ENCODE data around the gene HMGN5.

The HMGN5 gene

GRCh38 chrX:81205551-81205950 lies 3.8 kb upstream of the HMGN5 start:
- Histone ChIP-seq H3K4me1 (ENCODE audit: control insufficient read depth, insufficient read depth, low read length) (no peaks in the 10 kb centered on the region), H3K27me3 (ENCODE audit: control insufficient read depth, insufficient read depth, low read length) (no peaks in the 10 kb centered on the region), H3K9me3 (replicated peaks; ENCODE audit: low read length) (no peaks in the 10 kb centered on the region), H3K4me2 (ENCODE audit: low read length) (no peak overlapping the region), H3K9ac (ENCODE audit: low read depth, low read length) (no peak overlapping the region), H3K4me3 (ENCODE audit: low read length) (no peak overlapping the region), H3K36me3 (ENCODE audit: insufficient read depth, low read length) (no peaks in the 10 kb centered on the region)

GRCh38 chrX:81202943-81203342 lies 1.2 kb upstream of the HMGN5 start:
- Histone ChIP-seq H3K9ac (ENCODE audit: low read depth, low read length) (peak overlapping the region; percentile 90), H3K9me3 (replicated peaks; ENCODE audit: low read length) (no peaks in the 10 kb centered on the region), H3K4me1 (ENCODE audit: control insufficient read depth, insufficient read depth, low read length) (no peaks in the 10 kb centered on the region), H3K4me3 (ENCODE audit: low read length) (peak overlapping the region; percentile 79), H3K36me3 (ENCODE audit: insufficient read depth, low read length) (no peaks in the 10 kb centered on the region), H3K4me2 (ENCODE audit: low read length) (peak overlapping the region; percentile 74), H3K27me3 (ENCODE audit: control insufficient read depth, insufficient read depth, low read length) (no peaks in the 10 kb centered on the region)

- peak overlapping the region; percentile 79 for H3K4me3 ChIP-seq (ENCODE audit: low read length)
- no peaks in the 10 kb centered on the region for H3K4me1 ChIP-seq (ENCODE audit: control insufficient read depth, insufficient read depth, low read length)
- no peaks in the 10 kb centered on the region for H3K36me3 ChIP-seq (ENCODE audit: insufficient read depth, low read length)
- no peaks in the 10 kb centered on the region for H3K27me3 ChIP-seq (ENCODE audit: control insufficient read depth, insufficient read depth, low read length)
- peak overlapping the region; percentile 90 for H3K9ac ChIP-seq (ENCODE audit: low read depth, low read length)
- peak overlapping the region; percentile 74 for H3K4me2 ChIP-seq (ENCODE audit: low read length)
- no peaks in the 10 kb centered on the region for H3K9me3 ChIP-seq (replicated peaks; ENCODE audit: low read length)
Observed at GRCh38 chrX:81202456-81202819, 725 bp upstream of the HMGN5 start.

DNA sequence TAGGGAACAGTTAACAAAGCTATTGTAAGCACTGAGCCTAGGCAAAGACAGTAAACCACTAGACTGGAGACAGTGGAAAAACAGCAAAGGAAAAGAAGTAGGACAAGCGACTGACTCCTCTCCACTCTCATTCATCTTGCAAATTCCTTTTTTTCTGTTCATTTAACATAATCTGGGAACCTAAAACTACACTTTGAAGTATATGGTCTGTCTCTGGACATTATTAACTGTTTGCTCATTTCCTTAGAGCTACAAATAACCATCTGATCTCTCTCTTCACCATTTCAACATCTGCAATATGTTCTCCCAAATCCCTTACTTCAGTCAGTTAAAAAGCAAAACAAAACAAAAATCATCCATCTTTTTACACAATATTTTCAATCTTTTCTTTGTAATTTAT lies 642 bp downstream of the HMGN5 start:
- Histone ChIP-seq H3K4me3 (ENCODE audit: low read length) (peak overlapping the region; percentile 79), H3K9ac (ENCODE audit: low read depth, low read length) (peak overlapping the region; percentile 90)

DNA sequence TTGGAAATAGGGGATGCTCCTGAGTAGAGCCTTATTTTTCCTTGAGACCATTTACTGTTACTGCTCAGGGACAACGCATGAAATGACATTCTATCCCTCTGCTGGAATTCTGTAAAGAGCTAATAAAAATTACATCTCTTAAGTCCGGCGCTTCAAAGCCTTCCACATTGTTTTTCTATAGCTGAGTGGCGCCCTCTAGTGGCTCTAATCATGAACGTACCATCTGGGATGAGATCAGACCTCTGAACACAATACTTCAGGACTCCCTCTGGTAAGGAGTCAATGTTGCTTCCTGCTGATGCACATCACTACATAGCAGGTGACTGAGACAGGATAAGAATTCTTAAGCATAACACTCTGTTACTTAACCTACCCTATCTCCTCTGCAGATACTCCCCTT lies 6.0 kb downstream of the HMGN5 start:
- Histone ChIP-seq H3K9me3 (replicated peaks; ENCODE audit: low read length) (no peaks in the 10 kb centered on the region), H3K9ac (ENCODE audit: low read depth, low read length) (no peak overlapping the region), H3K4me3 (ENCODE audit: low read length) (no peak overlapping the region), H3K36me3 (ENCODE audit: insufficient read depth, low read length) (no peaks in the 10 kb centered on the region), H3K27me3 (ENCODE audit: control insufficient read depth, insufficient read depth, low read length) (no peaks in the 10 kb centered on the region), H3K4me2 (ENCODE audit: low read length) (no peak overlapping the region), H3K4me1 (ENCODE audit: control insufficient read depth, insufficient read depth, low read length) (no peaks in the 10 kb centered on the region)

More for the DNA sequence above, 642 bp downstream of the HMGN5 start:
- Histone ChIP-seq H3K27me3 (ENCODE audit: control insufficient read depth, insufficient read depth, low read length) (no peaks in the 10 kb centered on the region), H3K4me1 (ENCODE audit: control insufficient read depth, insufficient read depth, low read length) (no peaks in the 10 kb centered on the region), H3K9me3 (replicated peaks; ENCODE audit: low read length) (no peaks in the 10 kb centered on the region), H3K36me3 (ENCODE audit: insufficient read depth, low read length) (no peaks in the 10 kb centered on the region), H3K4me2 (ENCODE audit: low read length) (peak overlapping the region; percentile 74)

- Histone ChIP-seq H3K27me3 (ENCODE audit: control insufficient read depth, insufficient read depth, low read length) (no peaks in the 10 kb centered on the region), H3K36me3 (ENCODE audit: insufficient read depth, low read length) (no peaks in the 10 kb centered on the region), H3K9me3 (replicated peaks; ENCODE audit: low read length) (no peaks in the 10 kb centered on the region), H3K4me3 (ENCODE audit: low read length) (no peak overlapping the region), H3K4me1 (ENCODE audit: control insufficient read depth, insufficient read depth, low read length) (no peaks in the 10 kb centered on the region), H3K9ac (ENCODE audit: low read depth, low read length) (no peak overlapping the region), H3K4me2 (ENCODE audit: low read length) (no peak overlapping the region)
Observed at GRCh38 chrX:81195259-81195658, 6.5 kb downstream of the HMGN5 start.

DNA sequence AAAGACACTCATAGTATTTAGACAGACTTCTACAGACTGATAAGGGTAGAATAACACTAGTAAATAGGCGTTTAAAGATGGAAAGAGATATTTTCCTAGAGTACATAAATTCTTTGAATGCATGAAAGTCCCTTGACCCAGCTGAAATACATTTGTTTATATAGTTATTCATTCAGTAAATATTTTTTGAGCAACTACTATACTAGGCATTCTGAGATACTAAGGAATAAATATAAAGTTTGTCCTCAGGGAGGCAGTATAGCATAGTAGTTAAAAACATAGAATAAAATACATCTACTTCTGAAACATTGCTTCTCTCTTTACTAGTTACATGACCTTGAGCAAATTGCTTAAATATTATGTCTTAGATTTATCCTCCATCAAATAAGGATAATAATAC lies 27.4 kb downstream of the HMGN5 start:
- H3K27me3 ChIP-seq (ENCODE audit: control insufficient read depth, insufficient read depth, low read length) = no peaks in the 10 kb centered on the region
- H3K9ac ChIP-seq (ENCODE audit: low read depth, low read length) = no peak overlapping the region
- H3K4me2 ChIP-seq (ENCODE audit: low read length) = no peak overlapping the region
- no peak overlapping the region for H3K4me3 ChIP-seq (ENCODE audit: low read length)
- H3K36me3 ChIP-seq (ENCODE audit: insufficient read depth, low read length) = no peaks in the 10 kb centered on the region
- no peaks in the 10 kb centered on the region for H3K9me3 ChIP-seq (replicated peaks; ENCODE audit: low read length)
- H3K4me1 ChIP-seq (ENCODE audit: control insufficient read depth, insufficient read depth, low read length) = no peaks in the 10 kb centered on the region

GRCh38 chrX:81168391-81168790 lies 33.3 kb downstream of the HMGN5 start:
- Histone ChIP-seq H3K9me3 (replicated peaks; ENCODE audit: low read length) (no peaks in the 10 kb centered on the region), H3K4me2 (ENCODE audit: low read length) (no peak overlapping the region), H3K4me3 (ENCODE audit: low read length) (no peak overlapping the region), H3K9ac (ENCODE audit: low read depth, low read length) (no peak overlapping the region), H3K36me3 (ENCODE audit: insufficient read depth, low read length) (no peaks in the 10 kb centered on the region), H3K4me1 (ENCODE audit: control insufficient read depth, insufficient read depth, low read length) (no peaks in the 10 kb centered on the region), H3K27me3 (ENCODE audit: control insufficient read depth, insufficient read depth, low read length) (no peaks in the 10 kb centered on the region)

- Histone ChIP-seq H3K4me1 (ENCODE audit: control insufficient read depth, insufficient read depth, low read length) (no peaks in the 10 kb centered on the region), H3K27me3 (ENCODE audit: control insufficient read depth, insufficient read depth, low read length) (peaks cover 7% of the 10 kb centered on the region), H3K4me2 (ENCODE audit: low read length) (peak overlapping the region; percentile 85), H3K4me3 (ENCODE audit: low read length) (peak overlapping the region; percentile 75), H3K36me3 (ENCODE audit: insufficient read depth, low read length) (no peaks in the 10 kb centered on the region), H3K9ac (ENCODE audit: low read depth, low read length) (peak overlapping the region; percentile 55), H3K9me3 (replicated peaks; ENCODE audit: low read length) (no peaks in the 10 kb centered on the region)
Observed at GRCh38 chrX:81121513-81122363, 80.0 kb downstream of the HMGN5 start.

GRCh38 chrX:81120936-81121371 lies 80.8 kb downstream of the HMGN5 start:
- Histone ChIP-seq H3K4me2 (ENCODE audit: low read length) (peak overlapping the region; percentile 85), H3K4me3 (ENCODE audit: low read length) (peak overlapping the region; percentile 75), H3K36me3 (ENCODE audit: insufficient read depth, low read length) (no peaks in the 10 kb centered on the region), H3K4me1 (ENCODE audit: control insufficient read depth, insufficient read depth, low read length) (no peaks in the 10 kb centered on the region), H3K9me3 (replicated peaks; ENCODE audit: low read length) (no peaks in the 10 kb centered on the region), H3K27me3 (ENCODE audit: control insufficient read depth, insufficient read depth, low read length) (peaks cover 7% of the 10 kb centered on the region), H3K9ac (ENCODE audit: low read depth, low read length) (peak overlapping the region; percentile 55)

DNA sequence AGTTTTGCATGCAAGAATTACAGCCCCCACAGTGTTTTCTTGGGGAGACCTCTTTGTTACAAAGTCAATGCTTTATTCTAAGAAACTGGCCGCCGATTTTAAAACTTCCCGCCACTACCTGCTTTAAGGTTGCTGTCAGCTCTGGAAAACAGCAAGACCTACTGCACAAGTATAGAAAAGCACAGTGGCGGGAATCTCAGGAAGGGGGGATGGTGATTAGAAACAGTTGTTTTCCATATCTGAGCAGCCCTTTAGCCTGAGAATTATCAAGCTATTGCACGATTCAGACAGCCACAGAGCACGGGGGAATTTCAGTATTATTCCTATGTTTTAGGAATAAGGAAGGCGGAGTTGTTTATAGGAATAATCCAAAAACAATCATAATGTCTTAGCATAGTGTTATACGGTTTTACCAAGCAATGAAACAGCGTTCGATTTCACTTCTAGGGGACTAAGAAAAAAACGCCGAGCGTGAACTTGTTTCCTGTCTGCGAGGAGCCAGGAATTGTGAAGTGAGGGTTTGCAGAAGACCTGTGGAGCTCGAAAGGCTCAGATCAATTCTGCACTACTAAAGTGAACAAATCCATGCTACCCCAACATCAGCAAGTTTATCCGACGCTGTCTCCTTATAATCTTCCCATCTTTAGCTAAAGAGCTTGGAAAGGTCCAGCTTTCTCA lies 81.3 kb downstream of the HMGN5 start:
- Histone ChIP-seq H3K27me3 (ENCODE audit: control insufficient read depth, insufficient read depth, low read length) (peaks cover 7% of the 10 kb centered on the region), H3K4me2 (ENCODE audit: low read length) (peak overlapping the region; percentile 85), H3K4me1 (ENCODE audit: control insufficient read depth, insufficient read depth, low read length) (no peaks in the 10 kb centered on the region), H3K9me3 (replicated peaks; ENCODE audit: low read length) (no peaks in the 10 kb centered on the region), H3K4me3 (ENCODE audit: low read length) (peak overlapping the region; percentile 75), H3K9ac (ENCODE audit: low read depth, low read length) (peak overlapping the region; percentile 55), H3K36me3 (ENCODE audit: insufficient read depth, low read length) (no peaks in the 10 kb centered on the region)
